ENCODE results near the gene PRR23E.

Gene PRR23E

GRCh38 chr3:127210654-127210943 is 17.7 kb downstream of the PRR23E start:
- no peak for ATAC-seq

- no peak for ATAC-seq
Measured at GRCh38 chr3:127211118-127212060, 18.5 kb downstream of the PRR23E start.

- ATAC-seq: no peak
Measured at GRCh38 chr3:127212231-127212630, 19.3 kb downstream of the PRR23E start.

- ATAC-seq: no peak
Measured at GRCh38 chr3:127212711-127213110, 19.8 kb downstream of the PRR23E start.

- no peak for ATAC-seq
Measured at GRCh38 chr3:127213381-127213918, 20.5 kb downstream of the PRR23E start.

- no peak for ATAC-seq
Measured at GRCh38 chr3:127214975-127215374, 22.0 kb downstream of the PRR23E start.

GRCh38 chr3:127215714-127216414 is 22.9 kb downstream of the PRR23E start:
- no peak for ATAC-seq

GRCh38 chr3:127216415-127217261 is 23.7 kb downstream of the PRR23E start:
- ATAC-seq: no peak

- ATAC-seq: peak in 1 of 2 donors; percentile 51
Measured at GRCh38 chr3:127217596-127218453, 24.9 kb downstream of the PRR23E start.

- no peak for ATAC-seq
Measured at GRCh38 chr3:127218454-127218922, 25.6 kb downstream of the PRR23E start.

- ATAC-seq: no peak
Measured at GRCh38 chr3:127220497-127220896, 27.6 kb downstream of the PRR23E start.

- no peak for ATAC-seq
Measured at GRCh38 chr3:127221037-127221436, 28.1 kb downstream of the PRR23E start.

- ATAC-seq: no peak
Measured at GRCh38 chr3:127221446-127222035, 28.6 kb downstream of the PRR23E start.

- ATAC-seq: no peak
Measured at GRCh38 chr3:127222163-127222562, 29.2 kb downstream of the PRR23E start.

- no peak for ATAC-seq
Measured at GRCh38 chr3:127222664-127223063, 29.7 kb downstream of the PRR23E start.

- ATAC-seq: no peak
Measured at GRCh38 chr3:127224118-127224517, 31.2 kb downstream of the PRR23E start.

GRCh38 chr3:127226457-127226856 is 33.5 kb downstream of the PRR23E start:
- ATAC-seq: peak in 1 of 2 donors; percentile 3

GRCh38 chr3:127226946-127227842 is 34.3 kb downstream of the PRR23E start:
- ATAC-seq: peak; percentile 46 to 69

- no peak for ATAC-seq
Measured at GRCh38 chr3:127228866-127229265, 35.9 kb downstream of the PRR23E start.

- no peak for ATAC-seq
Measured at GRCh38 chr3:127233371-127233770, 40.4 kb downstream of the PRR23E start.
